ENCODE results near the gene SGMS1. TPM values are rescaled to one million over a fixed set of nuclear protein-coding genes. Genes with fewer than 3 reads are reported as not detected.
A peak's percentile ranks its signal among the peaks of the same experiment; 100 is the strongest.

The SGMS1 gene
- total RNA-seq, 5 donors from 2014 or later (not counting 1 experiment from before 2014, with no cell fraction given), result 28.4 to 39.7 (median 32.6) TPM

GRCh38 chr10:50618624-50619023 lies 5.1 kb downstream of the SGMS1 start:
- no peak overlapping the region for H3K4me3 ChIP-seq (ENCODE audit: control insufficient read depth in 1 of 2, extremely low read depth in 1 of 2, low read length in 1 of 2)
- no peaks in the 10 kb centered on the region for H3K9me3 Mint-ChIP-seq
- H3K4me1 Mint-ChIP-seq, result peaks cover 61 to 76% (median 66%) of the 10 kb centered on the region in 3 donors
- H3K36me3 Mint-ChIP-seq, result no peaks in the 10 kb centered on the region
- H3K36me3 ChIP-seq (ENCODE audit: control insufficient read depth in 2 of 2, extremely low read depth in 1 of 2, insufficient read depth in 1 of 2, low read length in 1 of 2), result no peaks in the 10 kb centered on the region
- H3K27me3 Mint-ChIP-seq, result no peaks in the 10 kb centered on the region
- no peaks in the 10 kb centered on the region for H3K9me3 ChIP-seq
- DNase-seq (no peak), ATAC-seq (replicated peaks in 1 of 4) (no peak)
- WGBS (ENCODE audit: insufficient coverage), result 92% methylated on average over 1 of the region's 3 CpGs
- no peak overlapping the region for H3K27ac ChIP-seq (ENCODE audit: low read length)
- ChIA-PET CTCF (no interaction called here), POLR2A (no interaction called here)
- peak overlapping the region in 2 of 3 donors; percentile 46 to 99 for H3K4me3 Mint-ChIP-seq
- H3K27ac Mint-ChIP-seq, result peak overlapping the region; percentile 83 to 86
- H3K4me1 ChIP-seq (ENCODE audit: control insufficient read depth in 1 of 2, extremely low read depth in 1 of 2, insufficient read depth in 2 of 2, low read length in 2 of 2), result peaks cover 28 to 43% of the 10 kb centered on the region in 2 experiments
- H3K27me3 ChIP-seq (replicated peaks in 1 of 2; ENCODE audit: control insufficient read depth in 2 of 2, extremely low read depth in 1 of 2, insufficient read depth in 2 of 2, low read length in 1 of 2), result no peaks in the 10 kb centered on the region

- ATAC-seq (replicated peaks in 1 of 4) (no peak), DNase-seq (no peak)
- no peaks in the 10 kb centered on the region for H3K36me3 Mint-ChIP-seq
- 88% methylated on average over 1 of the region's 2 CpGs for WGBS (ENCODE audit: insufficient coverage)
- Histone ChIP-seq H3K9me3 (no peaks in the 10 kb centered on the region), H3K27ac (ENCODE audit: low read length) (no peak overlapping the region), H3K4me3 (ENCODE audit: control insufficient read depth in 1 of 2, extremely low read depth in 1 of 2, low read length in 1 of 2) (no peak overlapping the region), H3K4me1 (ENCODE audit: control insufficient read depth in 1 of 2, extremely low read depth in 1 of 2, insufficient read depth in 2 of 2, low read length in 2 of 2) (peaks cover 26 to 30% of the 10 kb centered on the region in 2 experiments), H3K27me3 (replicated peaks in 1 of 2; ENCODE audit: control insufficient read depth in 2 of 2, extremely low read depth in 1 of 2, insufficient read depth in 2 of 2, low read length in 1 of 2) (no peaks in the 10 kb centered on the region), H3K36me3 (ENCODE audit: control insufficient read depth in 2 of 2, extremely low read depth in 1 of 2, insufficient read depth in 1 of 2, low read length in 1 of 2) (no peaks in the 10 kb centered on the region)
- peaks cover 78 to 82% (median 79%) of the 10 kb centered on the region in 3 donors for H3K4me1 Mint-ChIP-seq
- no peaks in the 10 kb centered on the region for H3K9me3 Mint-ChIP-seq
- H3K27ac Mint-ChIP-seq, result no peak overlapping the region
- CTCF ChIA-PET, result interaction anchor here (0.6 to 0.9 kb wide), 2 partner anchors 34 to 1120 kb away, joined by 4 read pairs; no protein-coding TSS in a partner anchor
- POLR2A ChIA-PET, result interaction anchor here in 1 of 2 donors (0.6 kb wide), 1 partner anchor 1053 kb away, joined by 3 read pairs; no protein-coding TSS in a partner anchor
- no peak overlapping the region for H3K4me3 Mint-ChIP-seq
- no peaks in the 10 kb centered on the region for H3K27me3 Mint-ChIP-seq
Observed at GRCh38 chr10:50615658-50616057, 8.1 kb downstream of the SGMS1 start.

- WGBS (ENCODE audit: insufficient coverage), result 78% methylated on average over 4 of the region's 7 CpGs
- Histone ChIP-seq H3K4me3 (ENCODE audit: control insufficient read depth in 1 of 2, extremely low read depth in 1 of 2, low read length in 1 of 2) (no peak overlapping the region), H3K27ac (ENCODE audit: low read length) (no peak overlapping the region), H3K9me3 (no peaks in the 10 kb centered on the region), H3K4me1 (ENCODE audit: control insufficient read depth in 1 of 2, extremely low read depth in 1 of 2, insufficient read depth in 2 of 2, low read length in 2 of 2) (peaks cover 18 to 20% of the 10 kb centered on the region in 2 experiments), H3K27me3 (replicated peaks in 1 of 2; ENCODE audit: control insufficient read depth in 2 of 2, extremely low read depth in 1 of 2, insufficient read depth in 2 of 2, low read length in 1 of 2) (no peaks in the 10 kb centered on the region), H3K36me3 (ENCODE audit: control insufficient read depth in 2 of 2, extremely low read depth in 1 of 2, insufficient read depth in 1 of 2, low read length in 1 of 2) (no peaks in the 10 kb centered on the region)
- no peak overlapping the region for H3K4me3 Mint-ChIP-seq
- ChIA-PET CTCF (interaction anchor here (0.6 to 1.3 kb wide), 2 partner anchors 8 to 405 kb away, joined by 3 to 5 read pairs; no protein-coding TSS in a partner anchor), POLR2A (interaction anchor here in 1 of 2 donors (0.5 kb wide), 1 partner anchor 23 kb away, joined by 3 read pairs; no protein-coding TSS in a partner anchor)
- DNase-seq (peak in 12 of 35 experiments; percentile 4 to 51 (median 14)), ATAC-seq (replicated peaks in 1 of 4) (peak in 2 of 4 experiments; percentile 39 to 63)
- no peaks in the 10 kb centered on the region for H3K27me3 Mint-ChIP-seq
- no peaks in the 10 kb centered on the region for H3K9me3 Mint-ChIP-seq
- peaks cover 77 to 81% (median 79%) of the 10 kb centered on the region in 3 donors for H3K4me1 Mint-ChIP-seq
- H3K36me3 Mint-ChIP-seq, result no peaks in the 10 kb centered on the region
- no peak overlapping the region for H3K27ac Mint-ChIP-seq
Observed at GRCh38 chr10:50614444-50615137, 9.2 kb downstream of the SGMS1 start.

GRCh38 chr10:50613726-50614443 lies 9.9 kb downstream of the SGMS1 start:
- Mint-ChIP-seq H3K4me3 (no peak overlapping the region), H3K36me3 (no peaks in the 10 kb centered on the region), H3K27ac (no peak overlapping the region), H3K4me1 (peaks cover 72 to 76% (median 75%) of the 10 kb centered on the region in 3 donors), H3K27me3 (no peaks in the 10 kb centered on the region), H3K9me3 (no peaks in the 10 kb centered on the region)
- H3K27ac ChIP-seq (ENCODE audit: low read length), result no peak overlapping the region
- CTCF ChIA-PET, result interaction anchor here (0.6 to 1.3 kb wide), 5 partner anchors 8 to 696 kb away, joined by 3 to 5 read pairs (median 3); no protein-coding TSS in a partner anchor
- no peak overlapping the region for H3K4me3 ChIP-seq (ENCODE audit: control insufficient read depth in 1 of 2, extremely low read depth in 1 of 2, low read length in 1 of 2)
- no peaks in the 10 kb centered on the region for H3K27me3 ChIP-seq (replicated peaks in 1 of 2; ENCODE audit: control insufficient read depth in 2 of 2, extremely low read depth in 1 of 2, insufficient read depth in 2 of 2, low read length in 1 of 2)
- DNase-seq (no peak), ATAC-seq (replicated peaks in 1 of 4) (no peak)
- 90% methylated on average over 1 of the region's 4 CpGs for WGBS (ENCODE audit: insufficient coverage)
- no peaks in the 10 kb centered on the region for H3K9me3 ChIP-seq
- H3K4me1 ChIP-seq (ENCODE audit: control insufficient read depth in 1 of 2, extremely low read depth in 1 of 2, insufficient read depth in 2 of 2, low read length in 2 of 2), result peaks cover 13 to 15% of the 10 kb centered on the region in 2 experiments
- POLR2A ChIA-PET, result no interaction called here
- H3K36me3 ChIP-seq (ENCODE audit: control insufficient read depth in 2 of 2, extremely low read depth in 1 of 2, insufficient read depth in 1 of 2, low read length in 1 of 2), result no peaks in the 10 kb centered on the region

- ATAC-seq (replicated peaks in 1 of 4), result no peak
- Histone ChIP-seq H3K27me3 (replicated peaks in 1 of 2; ENCODE audit: control insufficient read depth in 2 of 2, extremely low read depth in 1 of 2, insufficient read depth in 2 of 2, low read length in 1 of 2) (no peaks in the 10 kb centered on the region), H3K9me3 (no peaks in the 10 kb centered on the region), H3K4me1 (ENCODE audit: control insufficient read depth in 1 of 2, extremely low read depth in 1 of 2, insufficient read depth in 2 of 2, low read length in 2 of 2) (peaks cover 6 to 10% of the 10 kb centered on the region in 2 experiments), H3K27ac (ENCODE audit: low read length) (no peak overlapping the region), H3K36me3 (ENCODE audit: control insufficient read depth in 2 of 2, extremely low read depth in 1 of 2, insufficient read depth in 1 of 2, low read length in 1 of 2) (no peaks in the 10 kb centered on the region), H3K4me3 (ENCODE audit: control insufficient read depth in 1 of 2, extremely low read depth in 1 of 2, low read length in 1 of 2) (no peak overlapping the region)
- DNase-seq, result no peak
- Mint-ChIP-seq H3K9me3 (no peaks in the 10 kb centered on the region), H3K27ac (no peak overlapping the region), H3K36me3 (no peaks in the 10 kb centered on the region), H3K4me3 (no peak overlapping the region), H3K4me1 (peaks cover 67 to 73% (median 72%) of the 10 kb centered on the region in 3 donors), H3K27me3 (no peaks in the 10 kb centered on the region)
- ChIA-PET CTCF (interaction anchor here in 1 of 2 donors (0.7 to 1.3 kb wide), 3 partner anchors 9 to 547 kb away, joined by 3 to 5 read pairs (median 3); no protein-coding TSS in a partner anchor), POLR2A (interaction anchor here in 1 of 2 donors (1.2 kb wide), 1 partner anchor 8 kb away, joined by 3 read pairs; no protein-coding TSS in a partner anchor)
- 92% methylated on average over 2 of the region's 2 CpGs for WGBS (ENCODE audit: insufficient coverage)
Observed at GRCh38 chr10:50613150-50613549, 10.6 kb downstream of the SGMS1 start.

- POLR2A ChIA-PET, result no interaction called here
Observed at GRCh38 chr10:50610368-50610767, 13.4 kb downstream of the SGMS1 start.

More at GRCh38 chr10:50610368-50610767, 13.4 kb downstream of the SGMS1 start:
- H3K4me3 Mint-ChIP-seq, result no peak overlapping the region
- no CpG with 5 or more reads among the region's 4 CpGs for WGBS (ENCODE audit: insufficient coverage)
- H3K9me3 Mint-ChIP-seq, result no peaks in the 10 kb centered on the region
- H3K36me3 Mint-ChIP-seq, result peaks cover 5% of the 10 kb centered on the region
- no peaks in the 10 kb centered on the region for H3K36me3 ChIP-seq (ENCODE audit: control insufficient read depth in 2 of 2, extremely low read depth in 1 of 2, insufficient read depth in 1 of 2, low read length in 1 of 2)
- CTCF ChIA-PET, result interaction anchor here in 1 of 2 donors (1.7 kb wide), 1 partner anchor 11 kb away, joined by 5 read pairs; no protein-coding TSS in a partner anchor
- H3K4me1 Mint-ChIP-seq, result peaks cover 76 to 86% (median 81%) of the 10 kb centered on the region in 3 donors
- no peaks in the 10 kb centered on the region for H3K27me3 Mint-ChIP-seq
- H3K27ac Mint-ChIP-seq, result no peak overlapping the region
- H3K27ac ChIP-seq (ENCODE audit: low read length), result no peak overlapping the region
- H3K9me3 ChIP-seq, result no peaks in the 10 kb centered on the region
- DNase-seq (no peak), ATAC-seq (replicated peaks in 1 of 4) (no peak)
- H3K4me1 ChIP-seq (ENCODE audit: control insufficient read depth in 1 of 2, extremely low read depth in 1 of 2, insufficient read depth in 2 of 2, low read length in 2 of 2), result peaks cover 0 to 10% of the 10 kb centered on the region in 2 experiments
- no peaks in the 10 kb centered on the region for H3K27me3 ChIP-seq (replicated peaks in 1 of 2; ENCODE audit: control insufficient read depth in 2 of 2, extremely low read depth in 1 of 2, insufficient read depth in 2 of 2, low read length in 1 of 2)
- no peak overlapping the region for H3K4me3 ChIP-seq (ENCODE audit: control insufficient read depth in 1 of 2, extremely low read depth in 1 of 2, low read length in 1 of 2)
